CD4-positive, CD25-positive, alpha-beta regulatory T cell (primary cell): ENCODE measurements around the gene LRRC75A. TPM values are rescaled to one million over a fixed set of nuclear protein-coding genes. Genes with fewer than 3 reads are reported as not detected.
"Not testable (repeated sequence)": the region's sequence is repeated elsewhere in the genome, so short reads cannot be mapped to it uniquely, and the experiment has no call there.

Source experiments
- ATAC-seq, 2 donors: fragments of 150-1000 bp; cut with Tn5 transposase; one replicate each; pipeline ENCODE4 v1.10.0; 2021; ENCODE audit warnings: low read depth in 2 of 2, moderate number of reproducible peaks in 2 of 2, moderate library complexity in 1 of 2
- DNase-seq, 3 donors: peaks; one replicate each; pipeline versions ENCODE4 v3.0.0 to v3.0.0-alpha.2; 2012 to 2022; ENCODE audit warnings: mixed read lengths in 1 of 3
- H3K27ac ChIP-seq: one replicate; pipeline ENCODE4 v1.7.0; 2013; ENCODE audit warnings: mild to moderate bottlenecking, low read length; ENCODE audit not compliant: insufficient read depth, poor library complexity, severe bottlenecking
- H3K27me3 ChIP-seq: one replicate; pipeline ENCODE4 v1.7.0; 2013; ENCODE audit warnings: low read length; ENCODE audit not compliant: control insufficient read depth, insufficient read depth
- H3K36me3 ChIP-seq: one replicate; pipeline ENCODE4 v1.7.0; 2013; ENCODE audit warnings: mild to moderate bottlenecking, low read length, moderate library complexity; ENCODE audit not compliant: control insufficient read depth, insufficient read depth
- H3K4me1 ChIP-seq: 2 replicates; pipeline ENCODE4 v1.7.0; 2013; ENCODE audit warnings: mild to moderate bottlenecking, low read length; ENCODE audit not compliant: insufficient read depth, control insufficient read depth, poor library complexity, severe bottlenecking
- H3K4me3 ChIP-seq: one replicate; pipeline ENCODE4 v1.7.0; 2013; ENCODE audit warnings: low read depth, mild to moderate bottlenecking, low read length, moderate library complexity
- H3K9me3 ChIP-seq, 2 experiments: 1 replicate in 1 of 2; 2 replicates in 1 of 2; pipeline ENCODE4 v1.7.0; 2013; ENCODE audit warnings: low read length in 2 of 2, mild to moderate bottlenecking in 1 of 2, moderate library complexity in 1 of 2; ENCODE audit not compliant: control insufficient read depth in 2 of 2
- H3K27ac Mint-ChIP-seq, 3 donors: one replicate each; pipeline ENCODE4 v1.8.0; 2020 to 2022; ENCODE audit warnings: mild to moderate bottlenecking in 3 of 3, mixed read lengths in 3 of 3, moderate library complexity in 2 of 3
- H3K27me3 Mint-ChIP-seq: one replicate; pipeline ENCODE4 v1.8.0; 2022; ENCODE audit warnings: mild to moderate bottlenecking, mixed read lengths
- H3K36me3 Mint-ChIP-seq: one replicate; pipeline ENCODE4 v1.8.0; 2020; ENCODE audit warnings: mixed read lengths
- H3K4me1 Mint-ChIP-seq, 4 donors: one replicate each; pipeline ENCODE4 v1.8.0; 2020 to 2022; ENCODE audit warnings: mixed read lengths in 4 of 4, mild to moderate bottlenecking in 1 of 4
- H3K4me3 Mint-ChIP-seq, 4 donors: one replicate each; pipeline ENCODE4 v1.8.0; 2020 to 2022; ENCODE audit warnings: mild to moderate bottlenecking in 4 of 4, mixed read lengths in 4 of 4, moderate library complexity in 3 of 4
- H3K9me3 Mint-ChIP-seq, 7 donors: one replicate each; pipeline ENCODE4 v1.8.0; 2020 to 2022; ENCODE audit warnings: mixed read lengths in 7 of 7, mild to moderate bottlenecking in 3 of 7, moderate library complexity in 2 of 7
- polyA plus RNA-seq, 4 donors: library from polyadenylated mRNA; unstranded; fragments of 300-500 nt; fragmentation: Illumina TruSeq; gene quantifications; one replicate each; pipeline ENCODE4 v1.2.3, GENCODE V29; 2021
- total RNA-seq: library from RNA; stranded (reverse); gene quantifications from one replicate; pipeline ENCODE4 v1.2.3, GENCODE V29; 2022

LRRC75A gene, protein sequence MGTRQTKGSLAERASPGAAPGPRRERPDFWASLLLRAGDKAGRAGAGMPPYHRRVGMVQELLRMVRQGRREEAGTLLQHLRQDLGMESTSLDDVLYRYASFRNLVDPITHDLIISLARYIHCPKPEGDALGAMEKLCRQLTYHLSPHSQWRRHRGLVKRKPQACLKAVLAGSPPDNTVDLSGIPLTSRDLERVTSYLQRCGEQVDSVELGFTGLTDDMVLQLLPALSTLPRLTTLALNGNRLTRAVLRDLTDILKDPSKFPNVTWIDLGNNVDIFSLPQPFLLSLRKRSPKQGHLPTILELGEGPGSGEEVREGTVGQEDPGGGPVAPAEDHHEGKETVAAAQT
- total RNA-seq (3.8 TPM), polyA plus RNA-seq (1 to 10 TPM; 1.5 to 3.5 (median 1.7) TPM)

DNA sequence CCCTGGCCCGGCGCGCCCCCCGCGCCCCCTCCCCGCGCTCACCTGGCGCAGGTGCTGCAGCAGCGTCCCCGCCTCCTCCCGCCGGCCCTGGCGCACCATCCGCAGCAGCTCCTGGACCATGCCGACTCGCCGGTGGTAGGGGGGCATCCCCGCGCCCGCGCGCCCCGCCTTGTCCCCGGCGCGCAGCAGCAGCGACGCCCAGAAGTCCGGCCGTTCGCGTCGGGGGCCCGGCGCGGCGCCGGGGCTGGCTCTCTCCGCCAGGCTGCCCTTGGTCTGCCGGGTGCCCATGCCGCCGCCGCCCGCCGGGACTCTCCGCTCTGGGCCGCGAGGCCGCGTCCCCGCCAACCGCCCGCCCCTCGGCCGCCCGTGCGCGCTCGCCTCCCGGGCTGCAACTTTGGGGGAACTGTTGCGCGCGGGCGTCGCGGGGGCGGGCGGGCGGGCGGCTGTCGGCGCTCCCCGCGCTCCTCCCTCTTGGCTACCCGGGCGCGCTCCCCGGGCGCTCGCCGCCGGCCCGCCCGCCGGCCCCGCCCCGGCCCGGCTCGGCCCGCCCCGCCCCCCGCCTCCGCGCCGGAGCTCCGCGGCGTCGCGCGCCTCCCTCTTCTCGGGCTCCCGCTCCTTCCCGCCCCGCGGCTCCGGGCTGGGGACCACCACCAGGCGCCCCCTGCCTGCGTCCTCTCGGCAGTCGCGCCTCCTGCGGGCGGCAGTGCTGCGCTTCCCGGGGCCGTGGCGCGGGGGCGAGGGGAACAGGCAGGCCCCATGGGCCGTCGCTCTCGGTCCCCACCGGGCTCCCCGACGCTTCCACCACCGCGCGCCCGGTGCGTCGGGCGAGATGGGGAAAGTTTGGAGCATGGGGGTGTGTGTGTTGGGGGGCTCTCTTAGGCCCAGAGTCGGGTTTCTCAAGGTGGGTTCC, at the start of gene LRRC75A:
Gene LRRC75A (minus strand): TSS at position 491 of the 910 bp plus-strand sequence. CDS start 203 bp downstream, at position 288.
- H3K4me1 Mint-ChIP-seq, result peaks cover 0 to 15% (median 9%) of the 10 kb centered on the region in 4 donors
- peaks cover 11% of the 10 kb centered on the region for H3K27me3 Mint-ChIP-seq
- Histone ChIP-seq H3K4me3 (peak within 1 kb of the TSS; percentile 31), H3K27me3 (no peaks in the 10 kb centered on the region), H3K27ac (no peak within 1 kb of the TSS), H3K36me3 (no peaks in the 10 kb centered on the region), H3K9me3 (no peaks in the 10 kb centered on the region), H3K4me1 (peaks cover 13% of the 10 kb centered on the region)
- peak within 1 kb of the TSS; percentile 78 to 86 (median 84) for H3K4me3 Mint-ChIP-seq
- H3K9me3 Mint-ChIP-seq, result peaks cover 0 to 5% (median 0%) of the 10 kb centered on the region in 7 donors
- peak; percentile 72 to 78 for ATAC-seq
- no peaks in the 10 kb centered on the region for H3K36me3 Mint-ChIP-seq
- H3K27ac Mint-ChIP-seq, result peak within 1 kb of the TSS in 1 of 3 donors; percentile 78
- DNase-seq, result peak; percentile 37 to 43 (median 42)

DNA sequence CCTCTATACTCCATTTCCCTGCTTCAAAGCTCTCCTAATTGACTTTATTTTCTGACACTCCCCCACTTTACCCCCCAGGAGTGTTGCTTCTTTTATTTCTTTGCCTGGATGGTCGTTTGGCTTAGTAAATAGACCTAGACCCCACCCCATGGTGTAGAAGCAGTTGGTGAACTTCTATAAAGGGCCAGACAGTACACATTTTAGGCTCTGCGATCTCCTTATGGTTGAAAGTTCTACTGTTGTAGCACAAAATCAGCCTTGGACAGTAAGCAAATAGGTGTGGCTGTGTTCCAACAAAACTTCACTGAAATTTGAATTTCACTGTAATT, 45.1 kb upstream of the LRRC75A start:
- Mint-ChIP-seq H3K4me1 (peaks cover 7 to 23% (median 12%) of the 10 kb centered on the region in 4 donors), H3K27me3 (peaks cover 7% of the 10 kb centered on the region), H3K9me3 (peaks cover 0 to 9% (median 2%) of the 10 kb centered on the region in 7 donors), H3K4me3 (peak overlapping the region; percentile 93 to 99 (median 97)), H3K36me3 (no peaks in the 10 kb centered on the region), H3K27ac (peak overlapping the region in 2 of 3 donors; percentile 76 to 94)
- Histone ChIP-seq H3K4me1 (peaks cover 6% of the 10 kb centered on the region), H3K27me3 (no peaks in the 10 kb centered on the region), H3K9me3 (peaks cover 0 to 4% of the 10 kb centered on the region in 2 experiments), H3K27ac (no peak overlapping the region), H3K36me3 (no peaks in the 10 kb centered on the region), H3K4me3 (peak overlapping the region; percentile 85)
- DNase-seq (peak in 1 of 3 donors; percentile 9), ATAC-seq (no peak)

GRCh38 chr17:16534236-16534635, 42.2 kb upstream of the LRRC75A start:
- Mint-ChIP-seq H3K4me1 (peaks cover 7 to 23% (median 12%) of the 10 kb centered on the region in 4 donors), H3K27me3 (peaks cover 26% of the 10 kb centered on the region), H3K36me3 (no peaks in the 10 kb centered on the region), H3K9me3 (peaks cover 0 to 7% (median 0%) of the 10 kb centered on the region in 7 donors), H3K27ac (no peak overlapping the region), H3K4me3 (no peak overlapping the region)
- no peak overlapping the region for H3K27ac ChIP-seq
- H3K4me1 ChIP-seq, result peaks cover 6% of the 10 kb centered on the region
- H3K9me3 ChIP-seq, result no peaks in the 10 kb centered on the region
- ATAC-seq (no peak), DNase-seq (no peak)
- no peaks in the 10 kb centered on the region for H3K36me3 ChIP-seq
- peaks cover 2% of the 10 kb centered on the region for H3K27me3 ChIP-seq
- no peak overlapping the region for H3K4me3 ChIP-seq

GRCh38 chr17:16529906-16530305, 37.9 kb upstream of the LRRC75A start:
- H3K27ac Mint-ChIP-seq, result no peak overlapping the region
- Histone ChIP-seq H3K36me3 (no peaks in the 10 kb centered on the region), H3K27me3 (peaks cover 8% of the 10 kb centered on the region), H3K27ac (no peak overlapping the region), H3K4me1 (no peaks in the 10 kb centered on the region), H3K4me3 (no peak overlapping the region), H3K9me3 (no peaks in the 10 kb centered on the region)
- peaks cover 48% of the 10 kb centered on the region for H3K27me3 Mint-ChIP-seq
- H3K9me3 Mint-ChIP-seq, result no peaks in the 10 kb centered on the region
- DNase-seq (no peak), ATAC-seq (no peak)
- peaks cover 0 to 1% (median under 1%) of the 10 kb centered on the region in 4 donors for H3K4me1 Mint-ChIP-seq
- H3K4me3 Mint-ChIP-seq, result no peak overlapping the region
- H3K36me3 Mint-ChIP-seq, result no peaks in the 10 kb centered on the region

GRCh38 chr17:16527298-16527697, 35.3 kb upstream of the LRRC75A start:
- Mint-ChIP-seq H3K27me3 (peaks cover 54% of the 10 kb centered on the region), H3K9me3 (no peaks in the 10 kb centered on the region), H3K36me3 (no peaks in the 10 kb centered on the region), H3K27ac (no peak overlapping the region), H3K4me3 (no peak overlapping the region), H3K4me1 (no peaks in the 10 kb centered on the region)
- no peaks in the 10 kb centered on the region for H3K36me3 ChIP-seq
- H3K9me3 ChIP-seq, result no peaks in the 10 kb centered on the region
- peaks cover 8% of the 10 kb centered on the region for H3K27me3 ChIP-seq
- DNase-seq, result no peak
- H3K4me3 ChIP-seq, result no peak overlapping the region
- no peak overlapping the region for H3K27ac ChIP-seq
- ATAC-seq, result no peak
- no peaks in the 10 kb centered on the region for H3K4me1 ChIP-seq

GRCh38 chr17:16525556-16525955, 33.6 kb upstream of the LRRC75A start:
- not testable (repeated sequence) for ATAC-seq

DNA sequence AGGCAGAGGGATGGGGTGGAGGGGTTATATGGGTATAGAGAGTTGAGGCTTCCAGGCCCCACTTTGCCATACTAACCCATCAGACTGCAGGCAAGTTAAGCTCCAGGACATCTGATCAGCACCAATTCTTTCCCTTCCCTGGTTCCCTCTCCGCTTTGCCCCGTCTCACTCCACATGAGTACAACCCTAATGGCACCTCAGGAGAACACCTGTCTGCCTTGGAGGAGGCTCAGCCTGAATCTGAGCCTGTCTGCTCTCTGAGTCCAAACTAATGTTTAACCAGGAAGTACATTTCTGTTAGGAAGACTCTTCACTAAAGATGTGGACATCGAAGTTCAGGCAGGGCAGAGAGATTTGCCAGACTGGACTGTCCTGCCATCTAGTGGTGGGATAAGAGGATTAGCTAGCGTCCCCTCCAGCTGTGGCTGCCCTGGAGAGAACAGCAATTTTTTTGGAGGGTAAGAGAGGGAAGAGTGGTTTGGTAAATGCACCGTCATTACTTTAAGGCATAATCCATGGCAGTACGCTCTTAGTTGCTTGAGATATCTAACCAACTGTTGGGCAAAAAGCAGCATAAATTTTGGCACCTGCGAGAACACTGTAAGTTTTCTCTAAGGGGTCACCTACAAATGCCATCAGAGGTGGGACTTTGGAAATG, 29.2 kb upstream of the LRRC75A start:
- Mint-ChIP-seq H3K27ac (peak overlapping the region in 2 of 3 donors; percentile 3 to 21), H3K4me1 (peaks cover 0 to 5% (median 2%) of the 10 kb centered on the region in 4 donors), H3K4me3 (no peak overlapping the region), H3K36me3 (no peaks in the 10 kb centered on the region), H3K27me3 (peaks cover 57% of the 10 kb centered on the region), H3K9me3 (no peaks in the 10 kb centered on the region)
- Histone ChIP-seq H3K4me1 (no peaks in the 10 kb centered on the region), H3K9me3 (no peaks in the 10 kb centered on the region), H3K36me3 (no peaks in the 10 kb centered on the region), H3K27ac (no peak overlapping the region), H3K4me3 (no peak overlapping the region), H3K27me3 (peaks cover 2% of the 10 kb centered on the region)
- DNase-seq (peak; percentile 49 to 81 (median 73)), ATAC-seq (peak; percentile 79 to 90)

More at GRCh38 chr17:16525556-16525955, 33.6 kb upstream of the LRRC75A start:
- H3K27ac Mint-ChIP-seq, H3K4me3 Mint-ChIP-seq, H3K36me3 Mint-ChIP-seq, H3K4me1 Mint-ChIP-seq, H3K27ac ChIP-seq, DNase-seq, H3K4me1 ChIP-seq, H3K36me3 ChIP-seq, H3K27me3 ChIP-seq, H3K9me3 ChIP-seq, H3K4me3 ChIP-seq, H3K9me3 Mint-ChIP-seq: not testable (repeated sequence)
- peaks cover 55% of the 10 kb centered on the region for H3K27me3 Mint-ChIP-seq
